Psoas muscle (tissue), 8 donors: ENCODE results near the gene SERPINE1. TPM values are rescaled to one million over a fixed set of nuclear protein-coding genes. Genes with fewer than 3 reads are reported as not detected.

Source experiments
- ATAC-seq, 4 donors: fragments of 200-7000 bp; cut with Tn5 transposase; one replicate each; pipeline ENCODE4 v1.9.1; 2020; ENCODE audit warnings: moderate library complexity in 3 of 4, mild to moderate bottlenecking in 2 of 4
- DNase-seq, 2 donors: peaks; one replicate each; pipeline ENCODE4 v3.0.0-alpha.2; 2020
- H3K27ac ChIP-seq: fragments of 200-600 bp; one replicate; pipeline ENCODE4 v1.8.0; 2022
- H3K27me3 ChIP-seq, 3 donors: fragments of 200-600 bp in 1 of 3; one replicate each; pipeline versions ENCODE4 v1.6.1 to v1.8.0; 2013 to 2022; ENCODE audit warnings: low read length in 2 of 3, mild to moderate bottlenecking in 2 of 3, moderate library complexity in 1 of 3; ENCODE audit not compliant: insufficient read depth in 3 of 3
- H3K36me3 ChIP-seq, 2 donors: fragments of 200-600 bp in 1 of 2; one replicate each; pipeline versions ENCODE4 v1.6.1 to v1.8.0; 2013 to 2022; ENCODE audit warnings: low read depth in 1 of 2, mild to moderate bottlenecking in 1 of 2, moderate library complexity in 1 of 2; ENCODE audit not compliant: insufficient read depth in 1 of 2
- H3K4me1 ChIP-seq: fragments of 200-600 bp; one replicate; pipeline ENCODE4 v1.8.0; 2022
- H3K4me3 ChIP-seq: fragments of 200-600 bp; one replicate; pipeline ENCODE4 v1.8.0; 2022; ENCODE audit warnings: mild to moderate bottlenecking
- H3K9me3 ChIP-seq: fragments of 200-600 bp; one replicate; pipeline ENCODE4 v1.8.0; 2022
- WGBS, 3 donors: extraction: QIAGEN DNeasy Blood & Tissue Kit; methylation state at CpG; one replicate each; pipeline versions ENCODE4 v1.1.6 to v1.1.7; 2013; 5-methylcytosine and 5-hydroxymethylcytosine counted together
- intact Hi-C, 2 donors: fragments of 100-400 bp; cut with DNase I; formaldehyde crosslinking; loops; one replicate each; pipeline versions ENCODE4 v1.11.0 to v1.14.2; 2022
- polyA plus RNA-seq, 3 donors: library from polyadenylated mRNA; stranded (reverse); fragments of 200-250 nt; gene quantifications; one replicate each; pipeline ENCODE4 v1.2.3, GENCODE V29; 2013
- total RNA-seq, 4 donors: library from RNA; stranded (reverse); fragmentation: NEBNext Ultra II Directional in 2 of 4; extraction: Animal tissue kit (Norgen Biotek cat#: 25700) in 2 of 4; gene quantifications; one replicate each; pipeline versions ENCODE4 v1.2.1 to v1.2.4, GENCODE V29; 2021 to 2023
- TF ChIP-seq, protein P1 (sequence below): fragments of 200-600 bp; IDR thresholded peaks from one replicate; pipeline ENCODE4 v1.8.0; 2022; ENCODE audit warnings: antibody characterized with exemption
- donor health status: healthy with polysubstance abuse.
- donor health status: DM: no; HTN: no; CAD: no; lungs with moderate emphysema.
- donor health status: Bipolar disorder and iron deficiency.
- donor health status: healthy.
- donor health status: DM: yes; HTN: yes; CAD: no.
- donor health status: DM: no; HTN: no; CAD: no.
- donor health status: DM: no; HTN: no; CAD: no.
- donor health status: DM: yes; HTN: yes; CAD: no.

SERPINE1 gene
- total and polyA plus RNA-seq, 7 donors, result 4.3 to 269 (median 7.2) TPM

- DNase-seq (no peak), ATAC-seq (no peak)
- TF ChIP-seq, protein P1, sequence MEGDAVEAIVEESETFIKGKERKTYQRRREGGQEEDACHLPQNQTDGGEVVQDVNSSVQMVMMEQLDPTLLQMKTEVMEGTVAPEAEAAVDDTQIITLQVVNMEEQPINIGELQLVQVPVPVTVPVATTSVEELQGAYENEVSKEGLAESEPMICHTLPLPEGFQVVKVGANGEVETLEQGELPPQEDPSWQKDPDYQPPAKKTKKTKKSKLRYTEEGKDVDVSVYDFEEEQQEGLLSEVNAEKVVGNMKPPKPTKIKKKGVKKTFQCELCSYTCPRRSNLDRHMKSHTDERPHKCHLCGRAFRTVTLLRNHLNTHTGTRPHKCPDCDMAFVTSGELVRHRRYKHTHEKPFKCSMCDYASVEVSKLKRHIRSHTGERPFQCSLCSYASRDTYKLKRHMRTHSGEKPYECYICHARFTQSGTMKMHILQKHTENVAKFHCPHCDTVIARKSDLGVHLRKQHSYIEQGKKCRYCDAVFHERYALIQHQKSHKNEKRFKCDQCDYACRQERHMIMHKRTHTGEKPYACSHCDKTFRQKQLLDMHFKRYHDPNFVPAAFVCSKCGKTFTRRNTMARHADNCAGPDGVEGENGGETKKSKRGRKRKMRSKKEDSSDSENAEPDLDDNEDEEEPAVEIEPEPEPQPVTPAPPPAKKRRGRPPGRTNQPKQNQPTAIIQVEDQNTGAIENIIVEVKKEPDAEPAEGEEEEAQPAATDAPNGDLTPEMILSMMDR, result no peak
- Histone ChIP-seq H3K36me3 (peaks cover 0 to 33% of the 10 kb centered on the region in 2 donors), H3K27me3 (peaks cover 0 to 35% (median 16%) of the 10 kb centered on the region in 3 donors), H3K9me3 (no peaks in the 10 kb centered on the region), H3K4me1 (peaks cover 4% of the 10 kb centered on the region), H3K27ac (no peak overlapping the region), H3K4me3 (no peak overlapping the region)
- 76 to 80% (median 77%) methylated on average over 25 to 31 of the region's 31 CpGs for WGBS, 3 donors
- intact Hi-C loops, result no loop called here
Measured at GRCh38 chr7:101159696-101160674, 33.1 kb downstream of the SERPINE1 start.

GRCh38 chr7:101160910-101161309 is 34.0 kb downstream of the SERPINE1 start:
- peaks cover 0 to 44% (median 23%) of the 10 kb centered on the region in 3 donors for H3K27me3 ChIP-seq
- TF ChIP-seq, protein P1, result no peak
- H3K4me1 ChIP-seq, result peaks cover 4% of the 10 kb centered on the region
- no peaks in the 10 kb centered on the region for H3K9me3 ChIP-seq
- ATAC-seq (no peak), DNase-seq (no peak)
- no peak overlapping the region for H3K27ac ChIP-seq
- peaks cover 0 to 33% of the 10 kb centered on the region in 2 donors for H3K36me3 ChIP-seq
- intact Hi-C loops, result no loop called here
- H3K4me3 ChIP-seq, result no peak overlapping the region

DNA sequence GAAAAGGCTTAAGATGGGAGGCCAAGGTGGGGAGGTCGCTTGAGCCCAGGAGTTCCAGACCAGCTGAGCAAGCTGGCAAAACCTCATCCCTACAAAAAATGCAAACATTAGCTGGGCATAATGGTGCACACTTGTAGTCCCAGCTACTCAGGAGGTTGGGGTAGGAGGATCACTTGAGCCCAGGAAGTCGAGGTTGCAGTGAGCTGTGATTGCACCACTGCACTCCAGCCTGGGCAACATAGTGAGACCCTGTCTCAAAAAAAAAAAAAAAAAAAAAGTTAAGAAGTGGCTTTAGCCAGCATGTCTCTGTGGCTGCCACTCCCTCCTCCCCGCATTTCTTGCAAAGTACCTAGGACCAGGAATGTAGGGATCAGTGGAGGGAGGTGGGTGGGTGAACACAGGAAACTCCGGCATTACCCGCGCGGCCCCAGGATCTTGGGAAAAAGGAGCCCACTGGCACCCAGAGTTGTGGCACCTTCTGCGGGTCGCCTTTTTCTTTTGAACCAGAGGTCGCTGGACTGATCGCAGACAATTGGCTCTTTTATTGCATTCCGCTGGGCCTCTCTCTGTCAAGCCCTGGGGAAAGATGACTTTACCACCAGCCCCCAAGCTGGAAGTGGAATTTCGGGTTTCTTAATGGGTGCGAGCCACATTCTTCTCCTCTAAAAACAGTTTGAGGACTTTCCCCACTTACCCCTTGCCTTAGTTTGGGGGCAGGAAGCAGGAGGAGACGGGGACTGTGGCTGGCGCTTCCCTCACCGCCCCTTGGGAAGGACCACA is 35.0 kb downstream of the SERPINE1 start:
- 80 to 83% (median 80%) methylated on average over 17 of the region's 17 CpGs for WGBS, 3 donors
- H3K36me3 ChIP-seq, result peaks cover 0 to 33% of the 10 kb centered on the region in 2 donors
- no peak for ATAC-seq
- intact Hi-C loops, result no loop called here
- no peak for DNase-seq
- H3K27ac ChIP-seq, result no peak overlapping the region
- no peaks in the 10 kb centered on the region for H3K9me3 ChIP-seq
- H3K4me3 ChIP-seq, result no peak overlapping the region
- TF ChIP-seq, protein P1, result no peak
- peaks cover 4% of the 10 kb centered on the region for H3K4me1 ChIP-seq
- H3K27me3 ChIP-seq, result peaks cover 0 to 52% (median 27%) of the 10 kb centered on the region in 3 donors

- H3K36me3 ChIP-seq, result peaks cover 0 to 25% of the 10 kb centered on the region in 2 donors
- H3K9me3 ChIP-seq, result no peaks in the 10 kb centered on the region
- TF ChIP-seq, protein P1, result no peak
- 2 to 7% (median 3%) methylated on average over 25 to 74 of the region's 74 CpGs for WGBS, 3 donors
- H3K4me3 ChIP-seq, result peak overlapping the region; percentile 48
- no peak for ATAC-seq
- no peak overlapping the region for H3K27ac ChIP-seq
- intact Hi-C loops, result no loop called here
- H3K4me1 ChIP-seq, result peaks cover 4% of the 10 kb centered on the region
- H3K27me3 ChIP-seq, result peaks cover 0 to 60% (median 34%) of the 10 kb centered on the region in 3 donors
- no peak for DNase-seq
Measured at GRCh38 chr7:101162551-101163278, 35.8 kb downstream of the SERPINE1 start.
